PFSK-1 (cell line): ENCODE results near the gene DYRK2.

Experiments used
- FOXP2 ChIP-seq: optimal IDR thresholded peaks from 2 replicates; pipeline ENCODE3; 2011; ENCODE audit warnings: borderline replicate concordance, control low read depth, inconsistent platforms; ENCODE audit not compliant: insufficient read depth; ENCODE audit errors: extremely low read length, extremely low read depth
- POLR2AphosphoS5 ChIP-seq: IDR thresholded peaks from 2 replicates; pipeline ENCODE4 v1.6.1; 2012; ENCODE audit warnings: low read depth, mild to moderate bottlenecking, control low read depth, low read length, moderate library complexity
- SIN3A ChIP-seq: IDR thresholded peaks from 2 replicates; pipeline ENCODE4 v1.6.1; 2012; ENCODE audit warnings: mild to moderate bottlenecking, low read length, moderate library complexity, borderline replicate concordance; ENCODE audit not compliant: insufficient read depth
- TAF1 ChIP-seq: IDR thresholded peaks from 2 replicates; pipeline ENCODE4 v1.6.1; 2012; ENCODE audit warnings: low read length, control low read depth, borderline replicate concordance; ENCODE audit not compliant: insufficient read depth
- TF ChIP-seq, protein P1 (sequence below), 2 experiments: IDR thresholded peaks; 2 replicates each; pipeline versions ENCODE4 v1.6.1 to v1.8.0; 2011 to 2012; ENCODE audit warnings: low read depth in 2 of 2, low read length in 2 of 2, control low read depth in 1 of 2, inconsistent platforms in 1 of 2, mild to moderate bottlenecking in 1 of 2, moderate library complexity in 1 of 2; ENCODE audit not compliant: insufficient read depth in 1 of 2

The DYRK2 gene

DNA sequence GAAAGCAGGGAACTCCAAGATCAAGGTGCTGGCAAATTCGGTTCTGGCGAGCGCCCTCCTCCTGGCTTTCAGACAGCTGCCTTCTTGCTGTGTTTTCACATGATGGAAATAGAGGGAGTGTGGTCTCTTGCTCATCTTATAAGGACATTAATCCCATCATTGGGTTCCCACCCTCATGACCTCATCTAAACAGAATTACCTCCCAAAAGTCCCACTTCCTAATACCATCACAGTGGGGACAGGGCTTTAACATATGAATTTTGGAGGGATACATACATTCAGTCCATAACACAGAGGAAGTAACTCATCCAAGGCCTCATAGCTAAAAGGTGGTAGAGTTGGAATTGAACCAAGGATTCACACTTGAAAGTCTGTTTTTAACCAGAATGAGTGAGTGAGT is 28.6 kb downstream of the DYRK2 start:
- TF ChIP-seq POLR2AphosphoS5, result no peak
- TF ChIP-seq, protein P1, sequence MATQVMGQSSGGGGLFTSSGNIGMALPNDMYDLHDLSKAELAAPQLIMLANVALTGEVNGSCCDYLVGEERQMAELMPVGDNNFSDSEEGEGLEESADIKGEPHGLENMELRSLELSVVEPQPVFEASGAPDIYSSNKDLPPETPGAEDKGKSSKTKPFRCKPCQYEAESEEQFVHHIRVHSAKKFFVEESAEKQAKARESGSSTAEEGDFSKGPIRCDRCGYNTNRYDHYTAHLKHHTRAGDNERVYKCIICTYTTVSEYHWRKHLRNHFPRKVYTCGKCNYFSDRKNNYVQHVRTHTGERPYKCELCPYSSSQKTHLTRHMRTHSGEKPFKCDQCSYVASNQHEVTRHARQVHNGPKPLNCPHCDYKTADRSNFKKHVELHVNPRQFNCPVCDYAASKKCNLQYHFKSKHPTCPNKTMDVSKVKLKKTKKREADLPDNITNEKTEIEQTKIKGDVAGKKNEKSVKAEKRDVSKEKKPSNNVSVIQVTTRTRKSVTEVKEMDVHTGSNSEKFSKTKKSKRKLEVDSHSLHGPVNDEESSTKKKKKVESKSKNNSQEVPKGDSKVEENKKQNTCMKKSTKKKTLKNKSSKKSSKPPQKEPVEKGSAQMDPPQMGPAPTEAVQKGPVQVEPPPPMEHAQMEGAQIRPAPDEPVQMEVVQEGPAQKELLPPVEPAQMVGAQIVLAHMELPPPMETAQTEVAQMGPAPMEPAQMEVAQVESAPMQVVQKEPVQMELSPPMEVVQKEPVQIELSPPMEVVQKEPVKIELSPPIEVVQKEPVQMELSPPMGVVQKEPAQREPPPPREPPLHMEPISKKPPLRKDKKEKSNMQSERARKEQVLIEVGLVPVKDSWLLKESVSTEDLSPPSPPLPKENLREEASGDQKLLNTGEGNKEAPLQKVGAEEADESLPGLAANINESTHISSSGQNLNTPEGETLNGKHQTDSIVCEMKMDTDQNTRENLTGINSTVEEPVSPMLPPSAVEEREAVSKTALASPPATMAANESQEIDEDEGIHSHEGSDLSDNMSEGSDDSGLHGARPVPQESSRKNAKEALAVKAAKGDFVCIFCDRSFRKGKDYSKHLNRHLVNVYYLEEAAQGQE (IDR thresholded peaks at IDR 0.05; ENCODE audit: insufficient read depth in 1 of 2, low read depth in 2 of 2, low read length in 2 of 2), result no peak
- no peak for TF ChIP-seq FOXP2
- TF ChIP-seq SIN3A, result no peak
- TF ChIP-seq TAF1, result no peak

DNA sequence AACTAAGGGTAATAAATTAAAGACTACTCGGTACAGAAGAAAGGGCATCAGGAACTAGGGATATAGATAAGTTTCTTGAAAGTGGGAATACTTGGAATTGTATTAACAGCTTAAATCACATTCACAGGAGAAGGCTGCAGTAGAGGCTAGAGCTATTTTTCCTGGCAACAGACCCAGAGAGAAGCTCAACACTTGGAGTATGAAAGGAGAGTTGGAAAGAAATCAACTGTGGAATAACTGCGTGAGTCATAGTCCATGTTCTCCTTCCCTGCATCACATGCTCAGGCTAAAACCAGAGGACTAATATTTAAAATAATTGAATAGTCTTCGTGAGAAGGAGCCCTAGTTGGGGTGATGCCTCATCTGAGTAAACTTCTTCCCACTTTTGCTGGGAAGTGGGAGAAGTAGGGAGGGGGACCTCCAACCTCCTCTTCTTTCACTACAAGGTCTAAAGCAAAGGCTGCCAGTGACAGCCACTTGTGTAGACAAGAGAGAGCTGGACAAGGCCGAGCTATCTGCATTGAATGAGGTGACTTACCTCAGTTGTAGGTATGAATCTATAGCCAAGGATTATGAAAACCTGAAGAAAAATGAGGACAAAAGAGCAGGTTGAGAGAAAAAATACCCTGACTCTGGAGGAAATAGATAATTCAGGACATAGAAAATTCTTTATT is 32.7 kb downstream of the DYRK2 start:
- TF ChIP-seq FOXP2, result no peak
- TF ChIP-seq, protein P1 (IDR thresholded peaks at IDR 0.05; ENCODE audit: insufficient read depth in 1 of 2, low read depth in 2 of 2, low read length in 2 of 2), result no peak
- no peak for TF ChIP-seq TAF1
- no peak for TF ChIP-seq POLR2AphosphoS5
- TF ChIP-seq SIN3A, result no peak

DNA sequence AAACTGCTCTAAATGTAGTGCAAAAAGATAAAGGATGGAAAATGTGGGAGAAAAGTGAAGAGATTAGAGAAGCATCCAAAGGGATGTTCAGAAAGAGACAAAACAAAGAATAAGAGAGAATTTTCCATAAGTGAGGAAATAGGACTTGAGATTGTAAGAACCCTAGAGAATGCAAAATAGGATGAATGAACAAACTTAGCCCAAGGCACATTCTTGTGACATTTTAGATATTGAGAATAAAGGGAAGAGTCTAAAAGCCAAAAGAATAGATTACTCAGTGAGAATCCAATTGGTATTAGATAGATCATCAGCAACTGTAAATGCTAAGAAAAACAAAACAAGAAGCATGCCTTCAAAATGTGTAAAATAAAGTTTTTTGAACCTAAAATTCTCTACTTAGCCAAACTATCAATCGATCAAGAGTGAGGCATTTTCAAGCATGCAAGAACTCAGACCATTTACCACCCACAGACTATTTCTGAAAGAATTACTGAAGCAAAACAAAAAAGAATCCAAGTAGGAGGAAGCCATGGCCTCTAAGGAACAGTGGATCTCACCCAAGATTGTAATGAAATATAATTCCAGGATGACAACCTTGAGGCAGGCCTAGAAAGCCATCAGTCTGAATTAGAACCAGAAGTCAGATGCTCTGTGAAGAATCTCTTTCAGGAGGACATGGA is 33.5 kb downstream of the DYRK2 start:
- TF ChIP-seq, protein P1 (IDR thresholded peaks at IDR 0.05; ENCODE audit: insufficient read depth in 1 of 2, low read depth in 2 of 2, low read length in 2 of 2), result no peak
- TF ChIP-seq FOXP2, result no peak

DNA sequence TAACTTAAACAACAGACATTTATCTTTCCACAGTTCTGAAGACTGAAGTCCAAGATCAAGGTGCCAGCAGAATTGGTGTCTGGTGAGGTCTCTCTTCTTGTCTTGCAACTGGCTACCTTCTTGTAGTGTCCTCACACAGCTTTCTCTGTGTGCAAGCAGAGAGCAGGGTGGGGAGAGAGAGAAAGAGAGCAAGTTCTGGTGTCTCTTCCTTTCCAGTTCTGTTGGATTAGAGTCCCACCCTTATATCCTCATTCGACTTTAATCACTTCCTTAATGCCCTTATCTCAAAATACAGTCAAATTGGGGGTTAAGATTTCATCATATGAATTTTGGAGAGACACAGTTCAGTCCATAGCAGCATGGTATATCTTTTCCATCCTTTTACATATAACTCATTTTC is 40.8 kb downstream of the DYRK2 start:
- TF ChIP-seq SIN3A, result no peak

DNA sequence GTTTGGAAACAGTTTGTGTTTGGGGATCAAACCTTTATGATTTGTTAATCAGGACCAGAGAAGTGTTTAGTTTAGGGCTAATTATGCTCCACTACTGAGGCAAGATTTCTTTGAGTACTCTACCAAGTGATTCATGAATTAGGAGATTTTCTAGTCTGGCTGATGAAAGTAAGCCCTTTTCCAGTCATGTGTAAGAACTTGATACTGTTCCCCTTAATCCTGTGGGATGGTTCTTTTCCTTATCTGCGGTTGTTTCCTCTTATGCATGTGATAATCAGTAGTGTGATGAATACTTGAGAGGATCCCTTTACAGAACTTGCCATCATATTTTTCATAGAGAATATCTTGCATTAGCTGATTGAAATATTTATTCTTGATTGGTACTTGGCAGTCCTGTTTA is 42.1 kb downstream of the DYRK2 start:
- TF ChIP-seq FOXP2, result no peak
- no peak for TF ChIP-seq POLR2AphosphoS5
- no peak for TF ChIP-seq SIN3A
- TF ChIP-seq, protein P1 (IDR thresholded peaks at IDR 0.05; ENCODE audit: insufficient read depth in 1 of 2, low read depth in 2 of 2, low read length in 2 of 2), result no peak
- no peak for TF ChIP-seq TAF1

DNA sequence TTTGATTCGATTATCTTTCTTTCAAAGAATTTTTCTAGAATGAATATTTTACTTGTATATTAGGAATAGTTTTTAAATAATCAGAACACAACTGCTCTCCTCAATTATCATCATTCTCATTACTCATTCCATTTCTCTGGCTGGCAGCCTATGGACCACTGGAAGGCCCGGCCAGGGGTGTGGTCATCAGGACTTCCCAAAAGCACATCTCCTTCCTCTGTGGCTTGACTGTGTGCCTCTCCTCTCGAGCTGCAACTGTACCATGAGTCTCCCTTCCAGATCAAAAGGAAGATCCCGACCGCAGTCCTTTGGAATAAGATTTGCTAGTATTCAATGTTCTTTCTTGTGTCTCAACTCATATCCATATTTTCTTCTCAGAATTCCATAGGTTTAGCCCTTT is 42.7 kb downstream of the DYRK2 start:
- TF ChIP-seq, protein P1 (IDR thresholded peaks at IDR 0.05; ENCODE audit: insufficient read depth in 1 of 2, low read depth in 2 of 2, low read length in 2 of 2), result no peak
- no peak for TF ChIP-seq POLR2AphosphoS5
- no peak for TF ChIP-seq FOXP2
